ENCODE results near the gene CASKIN2. TPM values are rescaled to one million over a fixed set of nuclear protein-coding genes. Genes with fewer than 3 reads are reported as not detected.

CASKIN2 gene
- total and polyA plus RNA-seq, 3 experiments from 2014 or later, result 0.15 to 11.1 (median 6.9) TPM

DNA sequence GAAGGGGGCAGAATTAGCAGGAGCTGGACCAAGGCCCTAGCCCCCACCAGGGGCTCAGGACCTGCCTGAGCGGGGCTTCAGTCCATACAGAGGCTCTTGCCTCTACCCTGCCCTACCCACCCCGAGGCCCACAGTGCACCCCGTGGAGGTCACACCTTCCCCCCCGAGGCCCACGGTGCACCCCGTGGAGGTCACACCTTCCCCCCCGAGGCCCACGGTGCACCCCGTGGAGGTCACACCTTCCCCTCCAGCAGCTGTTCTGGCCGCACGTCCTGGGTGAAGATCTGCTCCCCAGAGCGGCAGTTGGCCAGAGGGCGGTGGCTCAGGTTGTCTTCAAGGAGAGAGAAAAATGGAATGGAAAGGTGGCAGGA lies 11.4 kb downstream of the CASKIN2 start:
- Mint-ChIP-seq H3K9me3 (no peaks in the 10 kb centered on the region), H3K27me3 (peaks cover 0 to 3% of the 10 kb centered on the region in 2 donors), H3K27ac (no peak overlapping the region), H3K4me1 (peaks cover 0 to 4% (median 0%) of the 10 kb centered on the region in 3 donors), H3K4me3 (peak overlapping the region in 2 of 7 donors; percentile 1 to 76), H3K36me3 (peaks cover 0 to 13% (median 0%) of the 10 kb centered on the region in 3 donors)
- Histone ChIP-seq H3K27ac (ENCODE audit: low read depth, low read length) (no peak overlapping the region), H3K27me3 (ENCODE audit: insufficient read depth, low read length, poor library complexity, severe bottlenecking) (no peaks in the 10 kb centered on the region), H3K4me3 (ENCODE audit: low read length) (no peak overlapping the region), H3K9me3 (ENCODE audit: low read length) (no peaks in the 10 kb centered on the region), H3K36me3 (ENCODE audit: insufficient read depth, low read length) (no peaks in the 10 kb centered on the region), H3K4me1 (ENCODE audit: insufficient read depth, low read length) (peaks cover 6% of the 10 kb centered on the region)
- CTCF ChIA-PET, result interaction anchor here (0.7 to 2.6 kb wide), 7 partner anchors 10 to 77 kb away, joined by 3 to 8 read pairs (median 4); partner anchors contain the start of genes LLGL2 and TSEN54
- DNase-seq, result no peak
- POLR2A ChIA-PET, result no interaction called here

DNA sequence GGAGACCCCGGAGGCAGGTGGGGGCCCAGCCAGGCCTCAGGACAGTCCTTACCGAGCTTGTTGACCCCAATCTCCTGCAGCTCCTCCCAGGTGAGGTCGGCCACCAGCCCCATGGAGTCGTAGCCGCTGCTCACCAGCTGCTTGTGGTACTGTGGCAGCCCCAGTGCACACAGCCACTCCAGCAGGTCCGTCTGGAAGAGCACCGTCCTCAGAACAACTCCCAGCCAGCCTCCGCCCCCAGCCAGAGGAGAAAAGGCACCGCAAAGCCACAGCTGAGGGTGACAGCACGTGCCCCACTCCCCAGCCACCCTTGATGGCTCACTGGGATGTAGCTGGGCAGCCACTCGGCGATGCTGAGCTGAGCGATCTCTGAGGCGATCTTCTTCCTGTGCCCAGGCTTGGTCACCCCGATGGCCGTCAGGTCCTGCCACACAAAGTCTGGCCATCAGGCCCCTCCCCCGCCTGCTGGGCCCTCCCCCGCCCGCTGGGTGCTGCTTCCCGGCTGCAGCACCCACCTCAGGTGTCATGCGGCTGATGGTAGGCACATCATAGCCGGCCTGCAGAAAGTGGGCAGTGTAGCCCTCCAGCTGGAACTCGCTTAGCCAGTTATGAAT lies 11.9 kb downstream of the CASKIN2 start:
- peak in 1 of 5 donors; percentile 43 for DNase-seq
- no peaks in the 10 kb centered on the region for H3K9me3 ChIP-seq (ENCODE audit: low read length)
- no peaks in the 10 kb centered on the region for H3K9me3 Mint-ChIP-seq
- H3K4me1 ChIP-seq (ENCODE audit: insufficient read depth, low read length), result peaks cover 6% of the 10 kb centered on the region
- H3K4me3 Mint-ChIP-seq, result no peak overlapping the region
- peaks cover 0 to 4% (median 0%) of the 10 kb centered on the region in 3 donors for H3K4me1 Mint-ChIP-seq
- no peak overlapping the region for H3K27ac ChIP-seq (ENCODE audit: low read depth, low read length)
- ChIA-PET POLR2A (no interaction called here), CTCF (interaction anchor here (1.0 to 2.6 kb wide), 7 partner anchors 10 to 244 kb away, joined by 3 to 8 read pairs (median 3); partner anchors contain the start of gene TSEN54)
- H3K27me3 Mint-ChIP-seq, result no peaks in the 10 kb centered on the region
- H3K27ac Mint-ChIP-seq, result no peak overlapping the region
- H3K36me3 ChIP-seq (ENCODE audit: insufficient read depth, low read length), result no peaks in the 10 kb centered on the region
- H3K36me3 Mint-ChIP-seq, result peaks cover 0 to 19% (median 0%) of the 10 kb centered on the region in 3 donors
- H3K4me3 ChIP-seq (ENCODE audit: low read length), result no peak overlapping the region
- no peaks in the 10 kb centered on the region for H3K27me3 ChIP-seq (ENCODE audit: insufficient read depth, low read length, poor library complexity, severe bottlenecking)

DNA sequence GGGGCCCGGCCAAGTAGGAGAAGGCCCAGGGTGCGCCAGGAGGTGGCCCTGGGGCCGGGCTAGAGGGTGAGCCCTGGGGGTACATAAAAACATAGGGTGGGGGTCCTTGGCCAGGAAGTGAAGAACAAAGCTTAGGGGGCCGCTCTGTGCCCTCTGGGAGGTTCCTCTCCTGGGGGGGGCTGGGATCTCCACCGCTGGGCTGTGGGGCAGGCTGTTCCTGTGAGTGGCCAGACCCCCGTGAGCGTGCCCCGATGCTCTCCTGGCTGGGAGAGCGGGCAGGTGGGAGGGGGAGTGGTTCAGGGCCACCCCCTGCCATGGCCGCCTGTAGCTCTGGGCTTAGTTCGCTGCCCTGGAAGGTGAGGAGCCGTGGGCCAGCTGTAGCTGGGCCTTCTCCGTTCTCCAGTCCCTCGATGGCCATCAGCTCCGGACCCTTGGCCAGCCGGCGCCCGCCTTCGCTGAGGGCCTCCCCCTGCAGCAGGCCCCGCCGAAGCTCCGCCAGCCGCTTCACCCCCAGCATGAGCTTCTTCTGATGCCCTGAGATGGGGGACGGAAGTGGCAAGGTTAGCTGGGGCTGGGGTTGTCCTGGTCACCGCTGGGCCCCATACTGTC lies 12.5 kb downstream of the CASKIN2 start:
- no peaks in the 10 kb centered on the region for H3K36me3 ChIP-seq (ENCODE audit: insufficient read depth, low read length)
- no peaks in the 10 kb centered on the region for H3K9me3 ChIP-seq (ENCODE audit: low read length)
- CTCF ChIA-PET, result interaction anchor here (1.0 to 2.6 kb wide), 5 partner anchors 13 to 245 kb away, joined by 3 to 8 read pairs (median 3); partner anchors contain the start of gene TSEN54
- Mint-ChIP-seq H3K4me3 (no peak overlapping the region), H3K27me3 (no peaks in the 10 kb centered on the region), H3K4me1 (peaks cover 0 to 4% (median 0%) of the 10 kb centered on the region in 3 donors), H3K36me3 (peaks cover 0 to 25% (median 0%) of the 10 kb centered on the region in 3 donors), H3K9me3 (no peaks in the 10 kb centered on the region), H3K27ac (no peak overlapping the region)
- no peaks in the 10 kb centered on the region for H3K27me3 ChIP-seq (ENCODE audit: insufficient read depth, low read length, poor library complexity, severe bottlenecking)
- POLR2A ChIA-PET, result no interaction called here
- peak in 1 of 5 donors; percentile 39 for DNase-seq
- H3K4me3 ChIP-seq (ENCODE audit: low read length), result no peak overlapping the region
- no peak overlapping the region for H3K27ac ChIP-seq (ENCODE audit: low read depth, low read length)
- H3K4me1 ChIP-seq (ENCODE audit: insufficient read depth, low read length), result peaks cover 6% of the 10 kb centered on the region

DNA sequence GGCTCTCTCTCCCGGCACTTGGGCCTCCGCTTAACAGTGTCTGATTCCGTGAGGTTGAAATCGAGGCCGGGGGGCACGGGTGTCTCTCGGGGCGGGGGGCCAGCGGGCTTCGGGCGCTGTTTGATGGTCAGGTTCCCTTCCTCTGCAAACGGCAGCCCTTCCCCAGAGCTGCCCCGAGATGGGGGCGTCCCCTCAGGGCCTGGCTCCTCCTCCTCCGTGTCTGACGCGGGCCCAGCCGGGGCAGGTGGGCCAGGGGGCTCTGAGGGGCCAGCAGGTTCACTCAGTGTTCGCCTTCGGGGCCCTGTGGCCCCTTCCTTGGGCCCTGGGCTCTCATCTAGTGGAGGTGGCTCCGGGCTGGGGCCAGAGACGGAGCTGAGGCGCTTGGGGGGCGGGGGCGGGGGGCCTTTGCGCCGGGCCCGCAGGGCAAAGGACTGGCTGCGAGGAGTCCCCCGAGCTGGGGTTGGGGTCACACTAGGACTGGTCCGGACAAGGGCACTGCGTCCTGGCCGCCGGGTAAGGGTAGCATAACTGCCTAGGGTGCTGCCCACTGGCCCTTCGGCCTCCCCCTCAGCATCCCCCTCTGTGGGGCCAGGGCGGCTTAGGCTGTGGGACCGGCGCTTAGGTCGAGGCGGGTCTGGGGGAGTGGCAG lies 13.1 kb downstream of the CASKIN2 start:
- Histone ChIP-seq H3K27me3 (ENCODE audit: insufficient read depth, low read length, poor library complexity, severe bottlenecking) (no peaks in the 10 kb centered on the region), H3K27ac (ENCODE audit: low read depth, low read length) (no peak overlapping the region), H3K36me3 (ENCODE audit: insufficient read depth, low read length) (no peaks in the 10 kb centered on the region), H3K4me1 (ENCODE audit: insufficient read depth, low read length) (peaks cover 6% of the 10 kb centered on the region), H3K4me3 (ENCODE audit: low read length) (no peak overlapping the region), H3K9me3 (ENCODE audit: low read length) (no peaks in the 10 kb centered on the region)
- Mint-ChIP-seq H3K27ac (no peak overlapping the region), H3K9me3 (no peaks in the 10 kb centered on the region), H3K36me3 (peaks cover 0 to 31% (median 1%) of the 10 kb centered on the region in 3 donors), H3K4me3 (no peak overlapping the region), H3K4me1 (peaks cover 0 to 4% (median 0%) of the 10 kb centered on the region in 3 donors), H3K27me3 (no peaks in the 10 kb centered on the region)
- POLR2A ChIA-PET, result no interaction called here
- CTCF ChIA-PET, result interaction anchor here (1.0 to 1.4 kb wide), 3 partner anchors 14 to 246 kb away, joined by 3 read pairs; partner anchors contain the start of gene TSEN54
- peak in 1 of 5 donors; percentile 44 for DNase-seq

DNA sequence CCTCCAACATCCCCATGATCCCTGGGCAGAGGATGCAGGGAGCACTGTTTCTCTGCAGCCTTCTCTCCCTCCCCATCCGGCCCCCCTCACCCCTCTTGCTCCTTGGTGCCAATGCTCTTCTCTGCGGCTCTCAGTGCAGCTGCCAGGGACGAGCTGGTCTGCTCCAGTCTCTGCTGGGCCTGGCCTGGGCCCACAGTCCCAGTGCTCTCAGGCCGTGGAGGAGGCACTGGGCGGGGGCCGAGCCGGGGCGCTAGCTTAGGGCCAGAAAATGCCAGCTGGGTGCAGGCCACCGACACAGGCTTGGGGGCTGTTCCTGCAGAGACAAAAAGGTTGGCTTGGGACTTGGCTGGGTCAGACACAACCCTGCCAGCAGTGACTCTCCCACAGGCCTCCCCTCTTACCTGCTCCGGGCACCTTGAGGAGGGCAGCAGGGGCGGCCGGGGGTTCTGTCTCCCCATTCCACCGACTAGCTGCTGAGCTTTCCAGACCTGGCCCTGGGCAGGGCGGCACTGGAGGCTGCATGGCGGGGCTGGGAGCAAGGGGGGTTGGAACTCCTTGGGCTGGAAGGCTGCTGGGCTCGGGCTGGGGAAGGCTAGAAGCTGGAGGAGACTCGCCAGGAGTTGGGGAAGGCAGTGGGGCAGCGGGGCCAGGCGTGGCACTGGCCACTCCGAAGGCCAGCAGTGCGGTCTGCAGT lies 13.8 kb downstream of the CASKIN2 start:
- ChIA-PET POLR2A (no interaction called here), CTCF (interaction anchor here (1.4 kb wide), 1 partner anchor 15 kb away, joined by 3 read pairs; the partner anchor contains the start of gene TSEN54)
- no peaks in the 10 kb centered on the region for H3K9me3 Mint-ChIP-seq
- peaks cover 0 to 36% (median 1%) of the 10 kb centered on the region in 3 donors for H3K36me3 Mint-ChIP-seq
- H3K27me3 ChIP-seq (ENCODE audit: insufficient read depth, low read length, poor library complexity, severe bottlenecking), result no peaks in the 10 kb centered on the region
- H3K36me3 ChIP-seq (ENCODE audit: insufficient read depth, low read length), result no peaks in the 10 kb centered on the region
- H3K9me3 ChIP-seq (ENCODE audit: low read length), result no peaks in the 10 kb centered on the region
- no peak overlapping the region for H3K4me3 Mint-ChIP-seq
- no peak for DNase-seq
- H3K4me3 ChIP-seq (ENCODE audit: low read length), result no peak overlapping the region
- no peak overlapping the region for H3K27ac Mint-ChIP-seq
- H3K27me3 Mint-ChIP-seq, result no peaks in the 10 kb centered on the region
- H3K27ac ChIP-seq (ENCODE audit: low read depth, low read length), result no peak overlapping the region
- H3K4me1 ChIP-seq (ENCODE audit: insufficient read depth, low read length), result peaks cover 6% of the 10 kb centered on the region
- H3K4me1 Mint-ChIP-seq, result peaks cover 0 to 4% (median 0%) of the 10 kb centered on the region in 3 donors

DNA sequence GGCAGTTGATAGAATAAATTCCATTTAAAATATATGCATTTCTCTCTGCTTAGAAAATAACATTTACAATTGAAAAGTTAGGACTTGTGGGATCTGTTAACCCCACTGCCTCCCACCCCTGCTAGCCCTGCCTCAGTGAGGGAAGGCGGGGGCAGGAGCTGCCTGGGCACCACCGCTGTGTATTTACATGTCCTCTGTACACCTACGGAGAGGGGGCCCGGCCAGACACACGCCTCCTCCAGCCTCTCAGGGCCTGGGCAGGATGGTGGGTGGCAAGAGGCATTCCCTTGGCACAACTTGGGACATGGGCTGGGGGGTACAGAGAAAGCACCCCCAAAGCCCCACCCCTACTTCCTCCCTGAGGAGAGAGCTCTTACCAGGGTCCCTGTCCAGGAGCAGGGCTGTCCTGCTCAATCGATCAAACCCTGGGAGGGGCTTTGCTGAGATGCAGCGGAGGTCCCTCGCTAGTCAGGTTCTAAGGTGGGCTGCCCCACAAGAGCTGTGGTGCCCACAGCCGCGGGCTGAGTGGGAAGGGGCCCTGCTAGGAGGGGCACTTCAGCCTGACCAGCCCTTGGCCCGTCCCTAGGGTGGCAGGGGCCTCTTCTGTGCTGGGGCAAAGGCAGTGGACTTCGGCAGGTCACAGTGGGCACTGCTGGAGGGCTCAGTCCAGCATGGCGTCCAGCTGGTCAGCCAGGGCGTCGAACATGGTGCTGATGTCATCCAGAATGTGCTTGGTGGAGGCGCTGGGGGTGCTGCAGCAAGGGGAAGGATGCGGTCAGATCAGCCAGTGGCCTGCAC lies 14.7 kb downstream of the CASKIN2 start:
- Histone ChIP-seq H3K27me3 (ENCODE audit: insufficient read depth, low read length, poor library complexity, severe bottlenecking) (no peaks in the 10 kb centered on the region), H3K27ac (ENCODE audit: low read depth, low read length) (no peak overlapping the region), H3K4me1 (ENCODE audit: insufficient read depth, low read length) (peaks cover 6% of the 10 kb centered on the region), H3K36me3 (ENCODE audit: insufficient read depth, low read length) (no peaks in the 10 kb centered on the region), H3K9me3 (ENCODE audit: low read length) (no peaks in the 10 kb centered on the region), H3K4me3 (ENCODE audit: low read length) (no peak overlapping the region)
- Mint-ChIP-seq H3K4me1 (peaks cover 0 to 4% (median 0%) of the 10 kb centered on the region in 3 donors), H3K27me3 (no peaks in the 10 kb centered on the region), H3K36me3 (peaks cover 0 to 46% (median 1%) of the 10 kb centered on the region in 3 donors), H3K27ac (no peak overlapping the region), H3K4me3 (no peak overlapping the region), H3K9me3 (no peaks in the 10 kb centered on the region)
- no peak for DNase-seq
- ChIA-PET CTCF (interaction anchor here (1.4 kb wide), 1 partner anchor 16 kb away, joined by 3 read pairs; the partner anchor contains the start of gene TSEN54), POLR2A (no interaction called here)

DNA sequence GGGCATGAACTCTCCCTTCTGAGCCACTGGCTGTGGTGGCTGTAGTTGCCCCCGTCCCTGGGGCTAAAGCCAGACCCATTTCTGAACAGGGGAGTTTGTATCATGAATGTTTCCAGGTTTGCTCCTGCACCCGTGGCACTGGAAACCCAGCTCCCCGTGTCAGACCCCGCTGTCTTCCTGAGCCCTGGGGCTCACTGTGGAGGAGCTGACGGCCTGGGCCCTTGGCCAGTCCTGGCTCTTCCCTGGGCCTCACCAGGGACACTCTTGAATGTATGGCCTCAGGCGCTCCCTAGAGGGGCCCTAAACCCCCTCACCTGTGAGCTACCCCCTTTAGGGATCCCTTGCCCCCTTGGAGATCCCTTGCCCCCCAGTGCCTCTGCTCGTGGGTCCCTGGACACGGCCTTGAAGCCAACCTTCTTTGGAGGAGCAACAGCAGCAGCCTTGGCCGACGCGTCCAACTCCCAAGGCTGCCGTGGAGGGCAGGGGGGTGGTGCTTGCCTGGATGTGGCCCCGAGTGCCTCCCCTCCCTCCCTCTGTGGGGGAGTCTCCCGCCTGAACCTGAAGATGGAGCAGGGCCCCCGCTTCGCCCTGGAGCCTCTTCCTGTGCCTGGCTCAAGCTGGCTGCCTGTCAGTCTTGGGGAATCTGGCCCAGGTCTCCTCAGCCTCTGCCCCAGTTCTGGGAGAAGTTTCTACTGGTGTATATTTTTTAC lies 15.9 kb downstream of the CASKIN2 start:
- no peak overlapping the region for H3K4me3 Mint-ChIP-seq
- ChIA-PET CTCF (no interaction called here), POLR2A (no interaction called here)
- peaks cover 0 to 4% (median 0%) of the 10 kb centered on the region in 3 donors for H3K4me1 Mint-ChIP-seq
- no peak for DNase-seq
- H3K9me3 Mint-ChIP-seq, result no peaks in the 10 kb centered on the region
- H3K4me1 ChIP-seq (ENCODE audit: insufficient read depth, low read length), result peaks cover 6% of the 10 kb centered on the region
- H3K36me3 Mint-ChIP-seq, result peaks cover 0 to 57% (median 2%) of the 10 kb centered on the region in 3 donors
- peaks cover 4% of the 10 kb centered on the region for H3K36me3 ChIP-seq (ENCODE audit: insufficient read depth, low read length)
- H3K27me3 Mint-ChIP-seq, result no peaks in the 10 kb centered on the region
- H3K4me3 ChIP-seq (ENCODE audit: low read length), result no peak overlapping the region
- no peak overlapping the region for H3K27ac ChIP-seq (ENCODE audit: low read depth, low read length)
- peak overlapping the region in 1 of 8 donors; percentile 90 for H3K27ac Mint-ChIP-seq
- no peaks in the 10 kb centered on the region for H3K9me3 ChIP-seq (ENCODE audit: low read length)
- no peaks in the 10 kb centered on the region for H3K27me3 ChIP-seq (ENCODE audit: insufficient read depth, low read length, poor library complexity, severe bottlenecking)

Data from CD8-positive, alpha-beta memory T cell (primary cell).